ENCODE data around the gene GHSR. TPM values are rescaled to one million over a fixed set of nuclear protein-coding genes. Genes with fewer than 3 reads are reported as not detected.

Gene GHSR
- total RNA-seq, 1 donor, result not detected

DNA sequence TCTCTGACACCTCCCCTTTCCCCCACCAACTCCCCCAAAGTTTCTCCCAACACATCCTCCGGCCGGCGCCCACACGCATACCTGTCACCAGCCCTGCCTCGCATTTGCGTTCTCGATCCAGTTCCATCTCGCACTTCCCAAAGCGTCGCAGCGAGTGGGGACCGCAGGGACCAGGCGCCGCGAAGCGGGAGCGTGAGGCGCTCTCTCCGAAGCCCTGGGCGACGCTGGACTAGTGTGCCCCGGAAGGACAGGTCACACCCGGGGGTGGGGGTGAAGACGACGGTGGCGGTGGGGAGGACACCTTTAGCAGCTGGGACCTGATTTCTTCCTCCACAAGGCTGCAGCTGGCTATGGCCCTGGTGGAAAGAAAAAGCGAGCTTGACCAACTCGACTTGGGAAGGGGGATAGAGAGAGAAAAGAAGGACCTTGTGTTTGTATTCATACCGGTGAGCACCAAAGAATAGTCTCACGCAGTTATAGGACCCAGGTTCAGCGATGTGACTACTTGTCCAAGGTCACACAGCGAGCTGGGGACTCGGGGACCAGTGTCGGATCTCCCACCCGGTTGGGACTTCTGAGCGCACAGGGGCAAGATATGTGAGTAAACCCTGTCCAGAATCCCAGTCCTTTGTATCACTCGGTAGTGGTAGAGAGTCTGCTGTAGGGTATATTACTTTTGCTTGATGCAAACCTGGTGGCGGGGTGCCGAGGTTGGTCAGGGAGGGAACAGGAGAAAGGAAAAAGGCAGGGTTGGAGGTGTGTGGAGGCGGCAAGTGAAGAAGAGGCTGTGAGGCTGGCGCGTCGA is 607 bp upstream of the GHSR start:
- no peaks in the 10 kb centered on the region for H3K79me2 ChIP-seq (ENCODE audit: insufficient read depth, low read length)
- H2AFZ ChIP-seq (ENCODE audit: low read length), result no peak overlapping the region
- TF ChIP-seq, protein P1, sequence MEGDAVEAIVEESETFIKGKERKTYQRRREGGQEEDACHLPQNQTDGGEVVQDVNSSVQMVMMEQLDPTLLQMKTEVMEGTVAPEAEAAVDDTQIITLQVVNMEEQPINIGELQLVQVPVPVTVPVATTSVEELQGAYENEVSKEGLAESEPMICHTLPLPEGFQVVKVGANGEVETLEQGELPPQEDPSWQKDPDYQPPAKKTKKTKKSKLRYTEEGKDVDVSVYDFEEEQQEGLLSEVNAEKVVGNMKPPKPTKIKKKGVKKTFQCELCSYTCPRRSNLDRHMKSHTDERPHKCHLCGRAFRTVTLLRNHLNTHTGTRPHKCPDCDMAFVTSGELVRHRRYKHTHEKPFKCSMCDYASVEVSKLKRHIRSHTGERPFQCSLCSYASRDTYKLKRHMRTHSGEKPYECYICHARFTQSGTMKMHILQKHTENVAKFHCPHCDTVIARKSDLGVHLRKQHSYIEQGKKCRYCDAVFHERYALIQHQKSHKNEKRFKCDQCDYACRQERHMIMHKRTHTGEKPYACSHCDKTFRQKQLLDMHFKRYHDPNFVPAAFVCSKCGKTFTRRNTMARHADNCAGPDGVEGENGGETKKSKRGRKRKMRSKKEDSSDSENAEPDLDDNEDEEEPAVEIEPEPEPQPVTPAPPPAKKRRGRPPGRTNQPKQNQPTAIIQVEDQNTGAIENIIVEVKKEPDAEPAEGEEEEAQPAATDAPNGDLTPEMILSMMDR (IDR thresholded peaks at IDR 0.05; ENCODE audit: extremely low read depth, low read depth, low read length), result no peak
- H3K4me2 ChIP-seq (ENCODE audit: insufficient read depth, low read length), result no peak overlapping the region
- no peak overlapping the region for H3K4me3 ChIP-seq (ENCODE audit: insufficient read depth, low read length)
- H3K27ac ChIP-seq (ENCODE audit: low read depth, low read length), result no peak overlapping the region
- DNase-seq (ENCODE audit: insufficient read length, low spot score, missing footprints), result no peak
- H3K27me3 ChIP-seq (ENCODE audit: insufficient read depth, low read length), result peaks cover 66% of the 10 kb centered on the region
- no peaks in the 10 kb centered on the region for H3K9me3 ChIP-seq (ENCODE audit: low read depth, low read length)
- H4K20me1 ChIP-seq (ENCODE audit: insufficient read depth, low read length), result no peaks in the 10 kb centered on the region
- no peaks in the 10 kb centered on the region for H3K4me1 ChIP-seq (ENCODE audit: insufficient read depth, low read length)
- H3K36me3 ChIP-seq (ENCODE audit: insufficient read depth, low read length), result no peaks in the 10 kb centered on the region

DNA sequence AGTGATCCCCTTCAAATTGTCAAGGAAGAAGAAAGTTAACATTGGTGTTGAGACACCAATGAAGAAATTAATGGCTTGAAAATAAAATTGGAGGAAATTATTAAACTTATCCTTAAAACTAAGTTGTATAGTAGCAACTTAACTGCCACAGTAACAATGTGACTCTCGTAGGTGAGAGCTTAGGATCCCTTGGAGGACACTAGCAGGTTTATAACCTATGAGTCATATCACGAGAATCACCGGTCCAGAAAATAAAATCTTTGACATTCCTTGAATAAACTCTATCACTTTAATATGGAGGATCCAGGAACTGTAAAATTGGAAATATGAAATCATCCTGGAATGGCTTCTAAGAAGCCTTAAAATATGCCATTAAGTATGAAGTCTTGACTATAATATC is 2.1 kb downstream of the GHSR start:
- no peak overlapping the region for H2AFZ ChIP-seq (ENCODE audit: low read length)
- H3K4me2 ChIP-seq (ENCODE audit: insufficient read depth, low read length), result no peak overlapping the region
- TF ChIP-seq, protein P1 (IDR thresholded peaks at IDR 0.05; ENCODE audit: extremely low read depth, low read depth, low read length), result no peak
- no peaks in the 10 kb centered on the region for H3K79me2 ChIP-seq (ENCODE audit: insufficient read depth, low read length)
- H3K27ac ChIP-seq (ENCODE audit: low read depth, low read length), result no peak overlapping the region
- H3K27me3 ChIP-seq (ENCODE audit: insufficient read depth, low read length), result peaks cover 64% of the 10 kb centered on the region
- no peaks in the 10 kb centered on the region for H3K4me1 ChIP-seq (ENCODE audit: insufficient read depth, low read length)
- no peaks in the 10 kb centered on the region for H3K36me3 ChIP-seq (ENCODE audit: insufficient read depth, low read length)
- DNase-seq (ENCODE audit: insufficient read length, low spot score, missing footprints), result no peak
- H4K20me1 ChIP-seq (ENCODE audit: insufficient read depth, low read length), result no peaks in the 10 kb centered on the region
- no peaks in the 10 kb centered on the region for H3K9me3 ChIP-seq (ENCODE audit: low read depth, low read length)
- no peak overlapping the region for H3K4me3 ChIP-seq (ENCODE audit: insufficient read depth, low read length)

DNA sequence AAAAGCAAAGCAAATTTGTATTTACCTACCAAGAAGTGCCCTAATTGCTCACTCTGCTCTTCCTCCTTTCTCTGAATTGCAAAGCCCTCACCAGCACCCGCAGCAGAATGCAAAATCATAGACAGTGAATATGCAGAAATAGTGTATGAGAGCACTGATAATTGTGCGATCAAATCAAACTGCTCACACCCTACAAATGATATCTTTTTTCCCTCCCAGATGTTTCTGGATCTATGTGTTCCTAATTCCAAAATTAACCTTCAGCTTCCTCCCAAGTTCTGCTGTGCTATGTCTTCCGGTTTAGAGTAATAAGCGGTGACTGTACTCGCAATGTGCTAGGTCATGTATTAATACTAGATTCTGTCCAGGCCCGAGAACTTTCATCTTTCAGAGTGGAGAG is 3.4 kb downstream of the GHSR start:
- TF ChIP-seq, protein P1 (IDR thresholded peaks at IDR 0.05; ENCODE audit: extremely low read depth, low read depth, low read length), result no peak
- Histone ChIP-seq H3K79me2 (ENCODE audit: insufficient read depth, low read length) (no peaks in the 10 kb centered on the region), H3K27ac (ENCODE audit: low read depth, low read length) (no peak overlapping the region), H3K9me3 (ENCODE audit: low read depth, low read length) (no peaks in the 10 kb centered on the region), H2AFZ (ENCODE audit: low read length) (no peak overlapping the region), H4K20me1 (ENCODE audit: insufficient read depth, low read length) (no peaks in the 10 kb centered on the region), H3K4me1 (ENCODE audit: insufficient read depth, low read length) (no peaks in the 10 kb centered on the region), H3K4me3 (ENCODE audit: insufficient read depth, low read length) (no peak overlapping the region), H3K27me3 (ENCODE audit: insufficient read depth, low read length) (peaks cover 56% of the 10 kb centered on the region), H3K4me2 (ENCODE audit: insufficient read depth, low read length) (no peak overlapping the region), H3K36me3 (ENCODE audit: insufficient read depth, low read length) (no peaks in the 10 kb centered on the region)
- no peak for DNase-seq (ENCODE audit: insufficient read length, low spot score, missing footprints)

DNA sequence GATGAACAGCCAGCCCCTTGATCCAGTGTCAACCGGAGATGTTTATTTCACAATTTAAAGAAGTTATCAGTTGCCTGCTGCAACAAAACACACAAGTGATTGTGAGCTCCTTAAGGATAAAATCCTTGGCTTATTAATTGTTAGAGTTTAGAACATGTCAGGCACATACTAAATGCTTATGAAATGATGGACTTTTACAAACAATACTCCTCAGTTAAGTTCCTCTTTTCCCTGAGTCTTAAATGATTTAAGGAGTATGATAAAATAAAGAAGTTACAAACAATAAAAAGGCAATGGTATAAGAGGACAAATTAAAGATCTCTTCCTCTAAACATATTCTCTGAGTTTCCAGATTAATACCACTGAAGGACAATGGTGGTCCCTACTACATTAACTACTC is 5.7 kb downstream of the GHSR start:
- Histone ChIP-seq H3K27ac (ENCODE audit: low read depth, low read length) (no peak overlapping the region), H4K20me1 (ENCODE audit: insufficient read depth, low read length) (no peaks in the 10 kb centered on the region), H3K9me3 (ENCODE audit: low read depth, low read length) (no peaks in the 10 kb centered on the region), H3K4me3 (ENCODE audit: insufficient read depth, low read length) (no peak overlapping the region), H3K79me2 (ENCODE audit: insufficient read depth, low read length) (no peaks in the 10 kb centered on the region), H3K4me1 (ENCODE audit: insufficient read depth, low read length) (no peaks in the 10 kb centered on the region), H3K27me3 (ENCODE audit: insufficient read depth, low read length) (peaks cover 44% of the 10 kb centered on the region), H3K4me2 (ENCODE audit: insufficient read depth, low read length) (no peak overlapping the region), H2AFZ (ENCODE audit: low read length) (no peak overlapping the region), H3K36me3 (ENCODE audit: insufficient read depth, low read length) (no peaks in the 10 kb centered on the region)
- no peak for DNase-seq (ENCODE audit: insufficient read length, low spot score, missing footprints)
- TF ChIP-seq, protein P1 (IDR thresholded peaks at IDR 0.05; ENCODE audit: extremely low read depth, low read depth, low read length), result no peak
